HEK293T (cell line): ENCODE data around the gene RRP1.

Experiments
- CTCF ChIA-PET: fragments of 350-600 bp; formaldehyde crosslinking; extraction: SDS; loops from one replicate; lab custom pipeline; 2021; ENCODE audit warnings: antibody characterized with exemption, inconsistent platforms; lab: Yijun Ruan, JAX
- POLR2A ChIA-PET: fragments of 350-600 bp; formaldehyde crosslinking; extraction: SDS; loops from one replicate; lab custom pipeline; 2020; ENCODE audit warnings: antibody characterized with exemption, inconsistent platforms; lab: Yijun Ruan, JAX
- DNase-seq: peaks from one replicate; pipeline ENCODE4 v3.0.0; 2012; ENCODE audit warnings: mixed read lengths; ENCODE audit errors: extremely low spot score
- ARNT ChIP-seq: fragments of 450-650 bp; IDR thresholded peaks from 2 replicates; pipeline ENCODE4 v1.6.1; 2017; ENCODE audit warnings: mild to moderate bottlenecking
- BHLHE40 ChIP-seq: fragments of 450-650 bp; IDR thresholded peaks from 2 replicates; pipeline ENCODE4 v1.6.1; 2016; ENCODE audit warnings: mild to moderate bottlenecking, moderate library complexity, borderline replicate concordance
- CTBP1 ChIP-seq: fragments of 450-650 bp; IDR thresholded peaks from 2 replicates; pipeline ENCODE4 v1.6.1; 2016; ENCODE audit warnings: borderline replicate concordance
- ELF4 ChIP-seq: fragments of 450-650 bp; IDR thresholded peaks from 2 replicates; pipeline ENCODE4 v1.6.1; 2017; ENCODE audit warnings: antibody characterized with exemption
- FOXA1 ChIP-seq: fragments of 450-650 bp; IDR thresholded peaks from 2 replicates; pipeline ENCODE4 v1.6.1; 2016; ENCODE audit warnings: mild to moderate bottlenecking
- FOXK2 ChIP-seq: fragments of 450-650 bp; IDR thresholded peaks from 2 replicates; pipeline ENCODE4 v1.6.1; 2016; ENCODE audit warnings: mild to moderate bottlenecking
- FOXM1 ChIP-seq: fragments of 450-650 bp; IDR thresholded peaks from 2 replicates; pipeline ENCODE4 v1.6.1; 2017; ENCODE audit warnings: mild to moderate bottlenecking, borderline replicate concordance
- HDGF ChIP-seq: fragments of 450-650 bp; IDR thresholded peaks from 2 replicates; pipeline ENCODE4 v1.6.1; 2017; ENCODE audit warnings: antibody characterized with exemption, borderline replicate concordance
- L3MBTL2 ChIP-seq: fragments of 450-650 bp; conservative IDR thresholded peaks from 2 replicates; pipeline ENCODE4 v1.6.1; 2016; ENCODE audit warnings: mild to moderate bottlenecking
- LEF1 ChIP-seq: fragments of 450-650 bp; IDR thresholded peaks from 2 replicates; pipeline ENCODE4 v1.6.1; 2017; ENCODE audit warnings: mild to moderate bottlenecking, borderline replicate concordance
- NFRKB ChIP-seq: fragments of 450-650 bp; IDR thresholded peaks from 2 replicates; pipeline ENCODE4 v1.6.1; 2016; ENCODE audit warnings: mild to moderate bottlenecking, moderate library complexity
- SP1 ChIP-seq: fragments of 450-650 bp; IDR thresholded peaks from 2 replicates; pipeline ENCODE4 v1.6.1; 2017
- SUZ12 ChIP-seq: fragments of 450-650 bp; IDR thresholded peaks from 2 replicates; pipeline ENCODE4 v1.6.1; 2016; ENCODE audit warnings: mild to moderate bottlenecking
- TARDBP ChIP-seq: fragments of 450-650 bp; IDR thresholded peaks from 2 replicates; pipeline ENCODE4 v1.6.1; 2016
- ZNF384 ChIP-seq: fragments of 450-650 bp; IDR thresholded peaks from 2 replicates; pipeline ENCODE4 v1.6.1; 2016
- TF ChIP-seq, protein P1 (sequence below): fragments of 450-650 bp; IDR thresholded peaks from 2 replicates; pipeline ENCODE4 v1.6.1; 2016

RRP1 gene

DNA sequence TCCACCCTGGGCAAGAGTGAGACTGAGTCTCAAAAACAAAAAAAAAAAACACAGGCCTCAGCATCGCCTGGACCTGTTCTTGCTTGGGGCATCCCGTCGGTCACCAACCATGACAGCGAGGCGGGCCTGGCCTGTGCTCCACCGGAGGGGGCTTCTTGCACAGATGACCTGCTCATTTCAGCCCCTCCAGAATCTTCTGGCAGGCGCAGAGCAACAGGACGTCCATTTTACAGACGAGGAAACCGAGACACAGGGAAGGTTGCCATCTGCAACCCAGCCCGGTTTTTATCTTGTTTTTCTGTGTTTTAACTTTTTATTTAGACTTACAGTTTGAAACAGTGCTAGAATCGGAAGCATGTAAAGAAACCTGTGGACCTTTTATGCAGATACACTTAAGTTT lies 14.2 kb upstream of the RRP1 start:
- TF ChIP-seq BHLHE40 (no peak), ELF4 (no peak), L3MBTL2 (no peak), LEF1 (no peak)
- POLR2A ChIA-PET: interaction anchor here (1.1 to 2.0 kb wide), 2 partner anchors 14 to 47 kb away, joined by 3 to 7 read pairs; partner anchors contain the start of gene RRP1
- DNase-seq: no peak
- CTCF ChIA-PET: no interaction called here

DNA sequence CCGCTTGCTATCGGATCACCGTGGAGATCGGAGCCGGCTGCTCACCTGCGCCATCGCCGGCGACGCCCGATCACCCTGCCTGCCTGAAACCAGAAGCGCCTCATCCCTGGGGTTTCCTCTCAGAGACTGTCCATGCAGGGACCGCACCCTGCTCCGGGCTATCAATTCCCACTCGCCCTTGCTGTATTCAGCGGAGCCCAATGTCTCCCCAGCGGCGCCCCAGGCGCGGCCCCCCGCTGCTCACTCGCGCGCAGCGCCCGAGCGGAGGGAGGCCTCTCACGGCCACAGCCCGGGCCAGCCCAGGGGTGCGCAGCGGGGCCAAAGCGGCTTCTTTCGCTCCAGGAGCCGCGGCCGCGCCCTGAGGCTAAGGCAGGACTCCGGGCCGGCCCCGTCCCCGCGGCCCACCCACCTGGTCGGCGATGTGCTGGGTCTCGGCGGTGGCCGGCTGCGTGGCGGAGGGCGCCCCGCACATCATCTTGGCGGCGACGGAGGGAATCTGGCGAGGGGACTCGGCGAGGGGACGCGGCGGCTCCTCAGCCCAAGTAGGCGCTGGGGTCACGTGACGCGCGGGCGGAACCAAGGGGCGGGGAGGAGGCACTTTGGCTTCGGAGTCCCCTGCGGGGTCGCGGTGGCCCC lies 13.5 kb upstream of the RRP1 start, which contains the start of gene CSTB:
Gene CSTB, minus strand, starts transcription at position 514 of the 636 bp plus-strand sequence. Its CDS starts 39 bp downstream, at position 475.
- peak; percentile 86 for DNase-seq
- ChIA-PET CTCF (no interaction called here), POLR2A (no interaction called here)
- TF ChIP-seq ARNT: no peak
- TF ChIP-seq L3MBTL2: peak; percentile 39; the same call in 1 of the 2 replicates
- no peak for TF ChIP-seq TARDBP
- no peak for TF ChIP-seq ELF4

DNA sequence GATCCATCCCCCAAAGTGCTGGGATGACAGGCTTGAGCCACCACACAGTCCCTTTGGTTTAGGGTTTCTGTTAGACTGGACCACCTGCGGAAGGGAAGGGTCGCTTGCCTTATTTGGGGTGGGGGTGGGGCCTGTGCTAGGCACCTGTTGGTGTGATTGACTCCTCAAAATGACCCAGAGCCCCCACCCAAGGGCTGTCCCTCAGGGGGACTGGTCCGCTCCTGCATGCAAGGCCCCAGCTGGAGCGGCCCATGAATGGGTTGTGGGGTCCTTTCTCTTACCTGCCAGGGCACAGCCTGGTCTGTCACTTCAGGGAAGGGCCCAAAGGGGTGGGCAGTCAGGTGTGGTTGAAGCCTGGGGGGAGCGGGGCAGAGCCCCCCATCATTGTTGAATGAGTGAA lies 11.4 kb upstream of the RRP1 start:
- DNase-seq: no peak
- TF ChIP-seq HDGF: no peak
- TF ChIP-seq CTBP1: no peak
- no peak for TF ChIP-seq BHLHE40
- TF ChIP-seq LEF1: no peak
- TF ChIP-seq ZNF384: no peak
- no peak for TF ChIP-seq FOXK2
- TF ChIP-seq SP1: no peak
- TF ChIP-seq FOXM1: no peak
- TF ChIP-seq L3MBTL2: no peak
- no peak for TF ChIP-seq NFRKB
- TF ChIP-seq ARNT: no peak
- TF ChIP-seq SUZ12: no peak
- no peak for TF ChIP-seq ELF4
- ChIA-PET POLR2A (no interaction called here), CTCF (no interaction called here)

DNA sequence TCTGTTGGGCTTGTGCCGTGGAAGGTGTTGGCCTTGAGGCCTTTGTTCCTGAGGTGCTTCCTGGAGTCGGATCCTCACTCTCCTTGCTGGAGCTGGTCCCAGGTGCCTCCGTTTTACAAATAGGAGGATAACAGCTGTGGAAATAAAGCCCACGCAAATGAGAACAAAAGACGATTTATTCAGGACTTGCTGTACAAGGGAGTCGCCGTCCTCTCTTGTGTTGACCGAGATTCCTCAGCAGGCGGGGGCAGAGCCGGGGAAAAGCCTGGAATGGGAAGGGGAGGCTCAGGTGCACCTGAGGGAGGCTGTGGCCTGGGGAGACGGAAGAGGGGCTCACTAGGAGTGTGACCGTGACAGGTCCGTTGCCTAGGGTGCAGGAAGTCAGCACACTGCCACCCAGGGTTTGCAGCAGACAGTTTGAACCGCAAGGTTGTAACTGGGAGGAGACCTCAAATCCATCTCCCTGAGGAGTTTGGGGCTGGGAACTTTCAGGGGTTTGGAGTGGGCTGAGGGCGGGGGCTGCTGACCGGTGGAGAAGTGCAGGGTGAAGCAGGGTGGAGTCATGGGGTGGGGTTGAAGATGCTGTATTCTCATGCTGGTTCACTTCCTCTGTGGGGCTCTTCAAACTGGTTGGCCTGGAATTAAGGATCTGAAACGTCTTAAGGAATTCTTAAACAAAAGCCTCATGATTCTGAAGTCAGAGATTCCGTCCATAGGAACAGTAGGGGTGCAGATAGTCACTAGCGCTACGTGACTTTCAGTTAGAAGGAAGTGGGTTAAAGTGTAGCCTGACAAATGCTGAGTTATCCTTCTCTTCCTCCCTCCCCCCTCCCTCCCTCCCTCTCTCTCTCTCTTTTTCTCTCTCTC lies 10.7 kb upstream of the RRP1 start:
- no peak for TF ChIP-seq ELF4
- no peak for TF ChIP-seq TARDBP
- no peak for TF ChIP-seq BHLHE40
- TF ChIP-seq FOXM1: no peak
- TF ChIP-seq SP1: no peak
- TF ChIP-seq FOXA1: no peak
- no peak for TF ChIP-seq SUZ12
- no peak for TF ChIP-seq CTBP1
- TF ChIP-seq L3MBTL2: no peak
- TF ChIP-seq ZNF384: no peak
- ChIA-PET POLR2A (no interaction called here), CTCF (no interaction called here)
- no peak for DNase-seq

DNA sequence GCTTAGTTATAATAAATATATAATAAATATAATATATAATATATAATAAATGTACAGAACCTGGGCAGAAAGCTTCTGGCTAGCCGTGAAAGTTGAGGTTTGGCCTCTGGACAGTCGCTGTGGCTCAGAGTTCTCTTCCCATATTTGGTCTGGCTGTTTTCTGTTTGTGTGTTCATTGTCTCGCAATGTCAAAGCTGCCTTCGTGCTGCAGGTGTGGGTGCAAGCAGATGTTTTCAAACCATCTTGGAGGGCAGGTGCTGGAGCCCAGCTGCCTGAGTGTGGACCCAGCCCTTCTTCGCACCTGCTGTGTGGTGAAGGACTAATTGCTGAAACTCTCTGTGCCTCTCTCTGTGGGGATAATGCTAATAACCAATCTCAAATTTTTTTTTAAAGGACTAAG lies 9.7 kb upstream of the RRP1 start:
- ChIA-PET POLR2A (interaction anchor here (0.6 to 1.5 kb wide), 2 partner anchors 10 to 51 kb away, joined by 3 to 10 read pairs; partner anchors contain the start of gene RRP1), CTCF (no interaction called here)
- DNase-seq: no peak
- TF ChIP-seq SP1: no peak
- TF ChIP-seq LEF1: no peak
- no peak for TF ChIP-seq FOXM1
- TF ChIP-seq, protein P1, sequence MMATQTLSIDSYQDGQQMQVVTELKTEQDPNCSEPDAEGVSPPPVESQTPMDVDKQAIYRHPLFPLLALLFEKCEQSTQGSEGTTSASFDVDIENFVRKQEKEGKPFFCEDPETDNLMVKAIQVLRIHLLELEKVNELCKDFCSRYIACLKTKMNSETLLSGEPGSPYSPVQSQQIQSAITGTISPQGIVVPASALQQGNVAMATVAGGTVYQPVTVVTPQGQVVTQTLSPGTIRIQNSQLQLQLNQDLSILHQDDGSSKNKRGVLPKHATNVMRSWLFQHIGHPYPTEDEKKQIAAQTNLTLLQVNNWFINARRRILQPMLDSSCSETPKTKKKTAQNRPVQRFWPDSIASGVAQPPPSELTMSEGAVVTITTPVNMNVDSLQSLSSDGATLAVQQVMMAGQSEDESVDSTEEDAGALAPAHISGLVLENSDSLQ: no peak
- TF ChIP-seq HDGF: no peak
- no peak for TF ChIP-seq NFRKB
- TF ChIP-seq FOXK2: no peak
- TF ChIP-seq ELF4: no peak
- no peak for TF ChIP-seq ZNF384
- TF ChIP-seq ARNT: no peak
- TF ChIP-seq SUZ12: no peak
- TF ChIP-seq CTBP1: no peak
- no peak for TF ChIP-seq TARDBP
- TF ChIP-seq FOXA1: no peak
- no peak for TF ChIP-seq BHLHE40
- no peak for TF ChIP-seq L3MBTL2

DNA sequence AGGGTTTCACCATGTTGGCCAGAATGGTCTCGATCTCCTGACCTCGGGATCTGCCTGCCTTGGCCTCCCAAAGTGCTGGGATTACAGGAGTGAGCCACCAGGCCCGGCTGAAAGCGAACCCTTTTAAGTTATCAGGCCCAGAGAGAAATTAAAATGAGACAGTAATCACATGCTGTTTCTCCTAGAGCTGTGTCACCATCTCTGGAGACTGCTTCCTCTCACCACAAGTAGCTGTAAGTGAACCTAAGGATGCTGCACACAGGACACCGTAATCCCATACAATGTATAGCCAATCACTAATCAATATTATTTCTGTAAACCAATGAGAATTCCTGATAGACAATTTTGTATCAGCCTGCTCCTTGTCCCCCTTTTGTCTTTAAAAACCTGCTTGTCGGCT lies 7.5 kb upstream of the RRP1 start:
- no peak for TF ChIP-seq BHLHE40
- TF ChIP-seq CTBP1: no peak
- TF ChIP-seq FOXM1: no peak
- ChIA-PET CTCF (interaction anchor here (0.5 kb wide), 1 partner anchor 87 kb away, joined by 3 read pairs; no protein-coding TSS in a partner anchor), POLR2A (interaction anchor here (0.8 kb wide), 1 partner anchor 10 kb away, joined by 3 read pairs; no protein-coding TSS in a partner anchor)
- no peak for DNase-seq

DNA sequence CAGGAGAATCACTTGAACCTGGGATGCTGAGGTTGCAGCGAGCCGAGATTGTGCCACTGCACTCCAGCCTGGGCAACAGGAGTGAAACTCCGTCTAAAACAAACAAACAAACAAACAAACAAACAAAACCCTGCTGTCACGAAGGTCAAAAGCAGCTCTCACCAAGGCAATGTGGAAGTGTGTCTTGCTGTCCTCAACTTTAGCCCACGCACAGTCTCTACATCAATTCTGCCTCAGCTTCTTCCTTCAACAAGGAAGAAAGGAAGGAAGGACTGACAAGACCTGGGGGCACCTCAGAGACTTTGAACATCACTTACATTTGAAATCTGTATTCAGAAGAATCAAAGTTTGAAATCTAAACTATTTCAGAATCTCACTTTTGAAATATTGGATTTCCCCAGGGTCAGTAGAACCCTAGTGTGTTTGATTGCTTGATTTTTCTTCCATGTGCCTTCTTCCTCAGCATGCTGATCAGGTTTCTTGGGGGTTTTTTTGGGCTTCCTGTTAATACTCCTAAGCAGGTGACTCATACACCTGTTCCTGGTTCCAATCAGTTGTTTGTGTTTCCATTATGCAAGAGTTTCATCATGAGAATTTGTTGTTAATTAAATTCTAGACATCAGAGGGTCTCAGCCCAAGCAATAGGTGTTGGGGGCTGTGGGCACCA lies 6.8 kb upstream of the RRP1 start:
- CTCF ChIA-PET: interaction anchor here (0.5 kb wide), 1 partner anchor 87 kb away, joined by 3 read pairs; no protein-coding TSS in a partner anchor
- POLR2A ChIA-PET: interaction anchor here (0.8 to 1.1 kb wide), 2 partner anchors 10 to 14 kb away, joined by 3 read pairs; no protein-coding TSS in a partner anchor
- DNase-seq: no peak
- TF ChIP-seq LEF1: no peak
- TF ChIP-seq FOXA1: no peak
- TF ChIP-seq CTBP1: no peak
- TF ChIP-seq ZNF384: no peak
- TF ChIP-seq ELF4: no peak
- TF ChIP-seq FOXM1: no peak
- TF ChIP-seq SUZ12: no peak
- TF ChIP-seq BHLHE40: no peak
- TF ChIP-seq L3MBTL2: no peak
- TF ChIP-seq, protein P1: no peak
- no peak for TF ChIP-seq SP1
- no peak for TF ChIP-seq NFRKB
- TF ChIP-seq HDGF: no peak
